Measurements from ENCODE around the gene C3AR1.

GRCh38 chr12:8069582-8069981 is 3.4 kb upstream of the C3AR1 start:
- TF ChIP-seq, protein P1, sequence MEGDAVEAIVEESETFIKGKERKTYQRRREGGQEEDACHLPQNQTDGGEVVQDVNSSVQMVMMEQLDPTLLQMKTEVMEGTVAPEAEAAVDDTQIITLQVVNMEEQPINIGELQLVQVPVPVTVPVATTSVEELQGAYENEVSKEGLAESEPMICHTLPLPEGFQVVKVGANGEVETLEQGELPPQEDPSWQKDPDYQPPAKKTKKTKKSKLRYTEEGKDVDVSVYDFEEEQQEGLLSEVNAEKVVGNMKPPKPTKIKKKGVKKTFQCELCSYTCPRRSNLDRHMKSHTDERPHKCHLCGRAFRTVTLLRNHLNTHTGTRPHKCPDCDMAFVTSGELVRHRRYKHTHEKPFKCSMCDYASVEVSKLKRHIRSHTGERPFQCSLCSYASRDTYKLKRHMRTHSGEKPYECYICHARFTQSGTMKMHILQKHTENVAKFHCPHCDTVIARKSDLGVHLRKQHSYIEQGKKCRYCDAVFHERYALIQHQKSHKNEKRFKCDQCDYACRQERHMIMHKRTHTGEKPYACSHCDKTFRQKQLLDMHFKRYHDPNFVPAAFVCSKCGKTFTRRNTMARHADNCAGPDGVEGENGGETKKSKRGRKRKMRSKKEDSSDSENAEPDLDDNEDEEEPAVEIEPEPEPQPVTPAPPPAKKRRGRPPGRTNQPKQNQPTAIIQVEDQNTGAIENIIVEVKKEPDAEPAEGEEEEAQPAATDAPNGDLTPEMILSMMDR (IDR thresholded peaks at IDR 0.05) = no peak
- no peak for TF ChIP-seq POLR2A (IDR thresholded peaks at IDR 0.05)
